HepG2 (cell line): ENCODE results near the gene CDC34. TPM values are rescaled to one million over a fixed set of nuclear protein-coding genes. Genes with fewer than 3 reads are reported as not detected.

ENCODE experiments used
- BRD4 ChIP-seq: sonication (generic); formaldehyde crosslinking; IDR thresholded peaks from 2 replicates; pipeline ENCODE4 v1.4.0; 2020; ENCODE audit warnings: missing genetic modification reagents
- CCAR2 ChIP-seq: fragments of 200-400 bp; formaldehyde crosslinking; optimal IDR thresholded peaks from 2 replicates; pipeline ENCODE3; 2018; ENCODE audit warnings: low read depth, mild to moderate bottlenecking, low read length, moderate library complexity
- EZH2 ChIP-seq: conservative IDR thresholded peaks from 2 replicates; pipeline ENCODE4 v1.6.1; 2012; ENCODE audit warnings: mild to moderate bottlenecking, low read depth, low read length, moderate library complexity
- MYNN ChIP-seq: sonication (generic); formaldehyde crosslinking; IDR thresholded peaks from 2 replicates; pipeline ENCODE4 v1.4.0; 2020; ENCODE audit warnings: mild to moderate bottlenecking, low read depth, missing genetic modification reagents
- NCOA2 ChIP-seq: sonication (generic); formaldehyde crosslinking; IDR thresholded peaks from 2 replicates; pipeline ENCODE4 v1.8.0; 2022; ENCODE audit warnings: inconsistent platforms
- RBM39 ChIP-seq: fragments of 200-400 bp; formaldehyde crosslinking; IDR thresholded peaks from one replicate; pipeline ENCODE4 v1.6.1; 2018; ENCODE audit warnings: antibody characterized with exemption, mild to moderate bottlenecking, low read depth, low read length; ENCODE audit not compliant: poor library complexity, severe bottlenecking
- RXRA ChIP-seq: sonication (generic); formaldehyde crosslinking; IDR thresholded peaks from 2 replicates; pipeline ENCODE4 v1.5.1; 2020; ENCODE audit warnings: missing genetic modification reagents
- SMAD3 ChIP-seq: sonication (generic); formaldehyde crosslinking; IDR thresholded peaks from 2 replicates; pipeline ENCODE4 v1.4.0; 2020; ENCODE audit warnings: missing genetic modification reagents
- ZBTB39 ChIP-seq: sonication (generic); formaldehyde crosslinking; IDR thresholded peaks from 2 replicates; pipeline ENCODE4 v1.5.0; 2020; ENCODE audit warnings: missing genetic modification reagents
- ZNF143 ChIP-seq: sonication (generic); formaldehyde crosslinking; IDR thresholded peaks from 2 replicates; pipeline ENCODE4 v1.4.0; 2020; ENCODE audit warnings: missing genetic modification reagents
- ZNF331 ChIP-seq: sonication (generic); formaldehyde crosslinking; IDR thresholded peaks from 2 replicates; pipeline ENCODE4 v1.4.0; 2020; ENCODE audit warnings: missing genetic modification reagents
- ZNF441 ChIP-seq: sonication (generic); formaldehyde crosslinking; IDR thresholded peaks from 2 replicates; pipeline ENCODE4 v1.7.0; 2021; ENCODE audit warnings: missing genetic modification reagents, borderline replicate concordance
- ZNF546 ChIP-seq: sonication (generic); formaldehyde crosslinking; conservative IDR thresholded peaks from 2 replicates; pipeline ENCODE4 v1.8.1; 2023; ENCODE audit warnings: mild to moderate bottlenecking, missing genetic modification reagents
- ZNF639 ChIP-seq: conservative IDR thresholded peaks from 2 replicates; pipeline ENCODE4 v1.6.1; 2018; ENCODE audit warnings: missing genetic modification reagents
- ZNF660 ChIP-seq: sonication (generic); formaldehyde crosslinking; IDR thresholded peaks from 2 replicates; pipeline ENCODE4 v1.5.1; 2020; ENCODE audit warnings: mild to moderate bottlenecking, low read depth, missing genetic modification reagents, borderline replicate concordance
- ZNF841 ChIP-seq: sonication (generic); formaldehyde crosslinking; IDR thresholded peaks from 2 replicates; pipeline ENCODE4 v1.8.1; 2023; ENCODE audit warnings: missing genetic modification reagents, borderline replicate concordance
- polyA plus RNA-seq, 8 experiments: library from polyadenylated mRNA; depleted of rRNA in 3 of 8; stranded (reverse) in 7 of 8; unstranded in 1 of 8; fragments of >200 nt; fragmentation: Illumina TruSeq in 4 of 8; extraction: Trizol in 4 of 8; gene quantifications; 2 replicates each; pipeline versions ENCODE4 v1.2.1 to v1.2.3, GENCODE V29; 2011 to 2016; ENCODE audit warnings: low read depth in 4 of 8, missing spikeins in 1 of 8, mixed read lengths in 1 of 8; ENCODE audit not compliant: insufficient read depth in 1 of 8
- total RNA-seq, 5 experiments: library from RNA; depleted of rRNA; stranded (reverse); fragments of >200 nt; fragmentation: Illumina TruSeq; extraction: Trizol; gene quantifications; 2 replicates each; pipeline ENCODE4 v1.2.3, GENCODE V29; 2016; ENCODE audit warnings: low read depth in 1 of 5
- TF ChIP-seq, protein P1 (sequence below): sonication (generic); formaldehyde crosslinking; IDR thresholded peaks from 2 replicates; pipeline ENCODE4 v1.4.0; 2020; ENCODE audit warnings: missing genetic modification reagents
- TF ChIP-seq, protein P2 (sequence below): sonication (generic); formaldehyde crosslinking; IDR thresholded peaks from 2 replicates; pipeline ENCODE4 v1.5.0; 2020; ENCODE audit warnings: mild to moderate bottlenecking, missing genetic modification reagents
- TF ChIP-seq, protein P3 (sequence below): sonication (generic); IDR thresholded peaks from 2 replicates; pipeline ENCODE4 v1.6.1; 2016; ENCODE audit warnings: low read depth, borderline replicate concordance

CDC34 gene
- total and polyA plus RNA-seq, 2 of the 13 experiments (the other 11 are each of a cell fraction or from before 2014, with no cell fraction given): 138 to 150 TPM

GRCh38 chr19:524062-524674 lies 7.4 kb upstream of the CDC34 start (continued):
- TF ChIP-seq RXRA (CRISPR knock-in tag) (peak; percentile 99), ZNF441 (CRISPR knock-in tag) (peak; percentile 77; the same call in 1 of the 2 replicates), ZBTB39 (CRISPR knock-in tag) (no peak), CCAR2 (no peak), ZNF639 (CRISPR knock-in tag) (no peak; the same call in 1 of the 2 replicates), RBM39 (no peak), ZNF841 (CRISPR knock-in tag) (no peak), NCOA2 (CRISPR knock-in tag) (peak; percentile 89), ZNF546 (CRISPR knock-in tag) (no peak), EZH2 (no peak), BRD4 (peak; percentile 69; the same call in 1 of the 2 replicates), MYNN (no peak), SMAD3 (no peak), ZNF331 (no peak), ZNF660 (CRISPR knock-in tag) (no peak), ZNF143 (CRISPR knock-in tag) (peak; percentile 80)
- TF ChIP-seq, protein P1, sequence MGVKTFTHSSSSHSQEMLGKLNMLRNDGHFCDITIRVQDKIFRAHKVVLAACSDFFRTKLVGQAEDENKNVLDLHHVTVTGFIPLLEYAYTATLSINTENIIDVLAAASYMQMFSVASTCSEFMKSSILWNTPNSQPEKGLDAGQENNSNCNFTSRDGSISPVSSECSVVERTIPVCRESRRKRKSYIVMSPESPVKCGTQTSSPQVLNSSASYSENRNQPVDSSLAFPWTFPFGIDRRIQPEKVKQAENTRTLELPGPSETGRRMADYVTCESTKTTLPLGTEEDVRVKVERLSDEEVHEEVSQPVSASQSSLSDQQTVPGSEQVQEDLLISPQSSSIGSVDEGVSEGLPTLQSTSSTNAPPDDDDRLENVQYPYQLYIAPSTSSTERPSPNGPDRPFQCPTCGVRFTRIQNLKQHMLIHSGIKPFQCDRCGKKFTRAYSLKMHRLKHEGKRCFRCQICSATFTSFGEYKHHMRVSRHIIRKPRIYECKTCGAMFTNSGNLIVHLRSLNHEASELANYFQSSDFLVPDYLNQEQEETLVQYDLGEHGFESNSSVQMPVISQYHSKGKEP (CRISPR knock-in tag): no peak
- TF ChIP-seq, protein P2, sequence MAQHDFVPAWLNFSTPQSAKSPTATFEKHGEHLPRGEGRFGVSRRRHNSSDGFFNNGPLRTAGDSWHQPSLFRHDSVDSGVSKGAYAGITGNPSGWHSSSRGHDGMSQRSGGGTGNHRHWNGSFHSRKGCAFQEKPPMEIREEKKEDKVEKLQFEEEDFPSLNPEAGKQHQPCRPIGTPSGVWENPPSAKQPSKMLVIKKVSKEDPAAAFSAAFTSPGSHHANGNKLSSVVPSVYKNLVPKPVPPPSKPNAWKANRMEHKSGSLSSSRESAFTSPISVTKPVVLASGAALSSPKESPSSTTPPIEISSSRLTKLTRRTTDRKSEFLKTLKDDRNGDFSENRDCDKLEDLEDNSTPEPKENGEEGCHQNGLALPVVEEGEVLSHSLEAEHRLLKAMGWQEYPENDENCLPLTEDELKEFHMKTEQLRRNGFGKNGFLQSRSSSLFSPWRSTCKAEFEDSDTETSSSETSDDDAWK: no peak
- TF ChIP-seq, protein P3, sequence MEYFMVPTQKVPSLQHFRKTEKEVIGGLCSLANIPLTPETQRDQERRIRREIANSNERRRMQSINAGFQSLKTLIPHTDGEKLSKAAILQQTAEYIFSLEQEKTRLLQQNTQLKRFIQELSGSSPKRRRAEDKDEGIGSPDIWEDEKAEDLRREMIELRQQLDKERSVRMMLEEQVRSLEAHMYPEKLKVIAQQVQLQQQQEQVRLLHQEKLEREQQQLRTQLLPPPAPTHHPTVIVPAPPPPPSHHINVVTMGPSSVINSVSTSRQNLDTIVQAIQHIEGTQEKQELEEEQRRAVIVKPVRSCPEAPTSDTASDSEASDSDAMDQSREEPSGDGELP: no peak
